HepG2 (cell line): ENCODE data around the gene RASSF7. TPM values are rescaled to one million over a fixed set of nuclear protein-coding genes. Genes with fewer than 3 reads are reported as not detected.
A peak's percentile ranks its signal among the peaks of the same experiment; 100 is the strongest.

Experiments
- ARNT2 ChIP-seq: sonication (generic); formaldehyde crosslinking; IDR thresholded peaks from 2 replicates; pipeline ENCODE4 v1.8.0; 2022; ENCODE audit warnings: mild to moderate bottlenecking, low read depth, missing genetic modification reagents, moderate library complexity
- ATF5 ChIP-seq: sonication (generic); formaldehyde crosslinking; IDR thresholded peaks from 2 replicates; pipeline ENCODE4 v1.4.0; 2020; ENCODE audit warnings: mild to moderate bottlenecking, low read depth, missing genetic modification reagents
- BRF2 ChIP-seq: sonication (generic); formaldehyde crosslinking; IDR thresholded peaks from 2 replicates; pipeline ENCODE4 v1.8.1; 2022; ENCODE audit warnings: mild to moderate bottlenecking, missing genetic modification reagents
- FUBP1 ChIP-seq: sonication (generic); formaldehyde crosslinking; IDR thresholded peaks from 2 replicates; pipeline ENCODE4 v1.5.1; 2020; ENCODE audit warnings: missing genetic modification reagents, mild to moderate bottlenecking, borderline replicate concordance
- GATAD2A ChIP-seq: IDR thresholded peaks from 2 replicates; pipeline ENCODE4 v1.6.1; 2016
- IKZF4 ChIP-seq: sonication (generic); formaldehyde crosslinking; IDR thresholded peaks from 2 replicates; pipeline ENCODE4 v1.5.1; 2020; ENCODE audit warnings: borderline replicate concordance, mild to moderate bottlenecking, low read depth, missing genetic modification reagents; ENCODE audit errors: not compliant biosample characterization
- JUND ChIP-seq: sonication (generic); formaldehyde crosslinking; IDR thresholded peaks from 2 replicates; pipeline ENCODE4 v1.8.0; 2022; ENCODE audit warnings: mild to moderate bottlenecking, missing genetic modification reagents
- MXD1 ChIP-seq: sonication (generic); formaldehyde crosslinking; IDR thresholded peaks from 2 replicates; pipeline ENCODE4 v1.4.0; 2020; ENCODE audit warnings: mild to moderate bottlenecking, missing genetic modification reagents
- NFAT5 ChIP-seq: sonication (generic); formaldehyde crosslinking; IDR thresholded peaks from 2 replicates; pipeline ENCODE4 v1.4.0; 2020; ENCODE audit warnings: missing genetic modification reagents
- PPARG ChIP-seq: conservative IDR thresholded peaks from 2 replicates; pipeline ENCODE4 v1.6.1; 2016; ENCODE audit warnings: missing biosample characterization, missing genetic modification reagents
- SRF ChIP-seq: IDR thresholded peaks from 2 replicates; pipeline ENCODE4 v1.6.1; 2011; ENCODE audit warnings: mild to moderate bottlenecking, low read depth, low read length, moderate library complexity
- TFE3 ChIP-seq: IDR thresholded peaks from 2 replicates; pipeline ENCODE4 v1.6.1; 2016
- ZKSCAN8 ChIP-seq: IDR thresholded peaks from 2 replicates; pipeline ENCODE4 v1.6.1; 2016; ENCODE audit warnings: borderline replicate concordance, missing genetic modification reagents, missing compliant biosample characterization
- ZNF138 ChIP-seq: sonication (generic); formaldehyde crosslinking; IDR thresholded peaks from 2 replicates; pipeline ENCODE4 v1.5.0; 2020; ENCODE audit warnings: mild to moderate bottlenecking, low read depth, missing genetic modification reagents
- ZNF207 ChIP-seq: fragments of 450-650 bp; IDR thresholded peaks from 2 replicates; pipeline ENCODE4 v1.6.1; 2016; ENCODE audit warnings: antibody characterized with exemption, borderline replicate concordance
- ZNF460 ChIP-seq: sonication (generic); formaldehyde crosslinking; IDR thresholded peaks from 2 replicates; pipeline ENCODE4 v1.5.1; 2020; ENCODE audit warnings: missing genetic modification reagents, mild to moderate bottlenecking, borderline replicate concordance
- ZNF496 ChIP-seq: sonication (generic); formaldehyde crosslinking; IDR thresholded peaks from 2 replicates; pipeline ENCODE4 v1.8.1; 2023; ENCODE audit warnings: mild to moderate bottlenecking, moderate library complexity, missing genetic modification reagents; ENCODE audit not compliant: insufficient replicate concordance
- ZNF569 ChIP-seq: sonication (generic); formaldehyde crosslinking; IDR thresholded peaks from 2 replicates; pipeline ENCODE4 v1.5.0; 2020; ENCODE audit warnings: mild to moderate bottlenecking, missing genetic modification reagents, moderate library complexity, borderline replicate concordance
- ZNF878 ChIP-seq: sonication (generic); formaldehyde crosslinking; IDR thresholded peaks from 2 replicates; pipeline ENCODE4 v1.8.1; 2023; ENCODE audit warnings: mild to moderate bottlenecking, missing genetic modification reagents, moderate library complexity
- polyA plus RNA-seq, 8 experiments: library from polyadenylated mRNA; depleted of rRNA in 3 of 8; stranded (reverse) in 7 of 8; unstranded in 1 of 8; fragments of >200 nt; fragmentation: Illumina TruSeq in 4 of 8; extraction: Trizol in 4 of 8; gene quantifications; 2 replicates each; pipeline versions ENCODE4 v1.2.1 to v1.2.3, GENCODE V29; 2011 to 2016; ENCODE audit warnings: low read depth in 4 of 8, missing spikeins in 1 of 8, mixed read lengths in 1 of 8; ENCODE audit not compliant: insufficient read depth in 1 of 8
- total RNA-seq, 5 experiments: library from RNA; depleted of rRNA; stranded (reverse); fragments of >200 nt; fragmentation: Illumina TruSeq; extraction: Trizol; gene quantifications; 2 replicates each; pipeline ENCODE4 v1.2.3, GENCODE V29; 2016; ENCODE audit warnings: low read depth in 1 of 5

The RASSF7 gene
- total and polyA plus RNA-seq, 2 of the 13 experiments (the other 11 are each of a cell fraction or from before 2014, with no cell fraction given): 20.2 to 28.6 TPM

GRCh38 chr11:587978-588380 lies 27.2 kb downstream of the RASSF7 start (continued):
- TF ChIP-seq NFAT5 (CRISPR knock-in tag) (no peak), ZNF496 (no peak), ZNF138 (no peak), BRF2 (CRISPR knock-in tag) (no peak; the same call in 1 of the 2 replicates), ZNF460 (CRISPR knock-in tag) (no peak), FUBP1 (CRISPR knock-in tag) (no peak), ARNT2 (CRISPR knock-in tag) (no peak), SRF (no peak), TFE3 (peak; percentile 75; the same call in 1 of the 2 replicates), ZKSCAN8 (CRISPR knock-in tag) (peak; percentile 77; the same call in 1 of the 2 replicates), GATAD2A (peak; percentile 88), IKZF4 (CRISPR knock-in tag) (no peak), PPARG (no peak), ZNF207 (no peak), ZNF878 (CRISPR knock-in tag) (no peak), MXD1 (CRISPR knock-in tag) (no peak), ATF5 (CRISPR knock-in tag) (no peak), ZNF569 (no peak), JUND (peak; percentile 95)
